HFF-Myc (cell line): ENCODE data around the gene CABLES1.

Experiments used
- DNase-seq: peaks from one replicate; pipeline ENCODE4 v3.0.0-alpha.2; 2011; ENCODE audit warnings: low read depth; ENCODE audit errors: extremely low read depth
- H3K4me3 ChIP-seq: replicated peaks from 2 replicates; pipeline ENCODE4 v1.5.1; 2011; ENCODE audit warnings: low read depth, mild to moderate bottlenecking, control low read depth, low read length
- CTCF ChIP-seq: IDR thresholded peaks from 2 replicates; pipeline ENCODE4 v1.5.1; 2012; ENCODE audit warnings: mild to moderate bottlenecking, low read depth, low read length, control low read depth; ENCODE audit errors: missing control alignments

The CABLES1 gene

GRCh38 chr18:23228102-23229061 lies 93.1 kb downstream of the CABLES1 start:
- no peak for DNase-seq
- H3K4me3 ChIP-seq = no peak overlapping the region
- TF ChIP-seq CTCF = no peak

- no peak overlapping the region for H3K4me3 ChIP-seq
- no peak for TF ChIP-seq CTCF
- no peak for DNase-seq
Measured at GRCh38 chr18:23229472-23229871, 94.2 kb downstream of the CABLES1 start.

GRCh38 chr18:23230686-23231085 lies 95.4 kb downstream of the CABLES1 start:
- H3K4me3 ChIP-seq = no peak overlapping the region
- no peak for DNase-seq
- TF ChIP-seq CTCF = no peak

GRCh38 chr18:23231340-23232021 lies 96.2 kb downstream of the CABLES1 start:
- peak; percentile 65 for DNase-seq
- no peak for TF ChIP-seq CTCF
- no peak overlapping the region for H3K4me3 ChIP-seq

- no peak overlapping the region for H3K4me3 ChIP-seq
- no peak for DNase-seq
Measured at GRCh38 chr18:23232331-23232730, 97.0 kb downstream of the CABLES1 start.

GRCh38 chr18:23234619-23235018 lies 99.3 kb downstream of the CABLES1 start:
- no peak overlapping the region for H3K4me3 ChIP-seq
- TF ChIP-seq CTCF = no peak
- no peak for DNase-seq

More at GRCh38 chr18:23232331-23232730, 97.0 kb downstream of the CABLES1 start:
- TF ChIP-seq CTCF = no peak
